Measurements from ENCODE around the gene ZBTB7B. TPM values are rescaled to one million over a fixed set of nuclear protein-coding genes. Genes with fewer than 3 reads are reported as not detected.
A peak's percentile ranks its signal among the peaks of the same experiment; 100 is the strongest.

ZBTB7B gene
- total RNA-seq, 2 donors from 2014 or later, result 30.1 to 34.3 TPM

GRCh38 chr1:155057104-155057503, 54.5 kb downstream of the ZBTB7B start:
- TF ChIP-seq POLR2A (IDR thresholded peaks at IDR 0.05) (no peak), CTCF (IDR thresholded peaks at IDR 0.05) (no peak)
- ATAC-seq (no peak), DNase-seq (no peak)
- H3K27me3 ChIP-seq, result no peaks in the 10 kb centered on the region
- no peak overlapping the region for H3K4me3 ChIP-seq
- no peaks in the 10 kb centered on the region for H3K36me3 ChIP-seq (replicated peaks in 1 of 2; ENCODE audit: insufficient read depth in 1 of 2, low read depth in 2 of 2)
- no peak overlapping the region for H3K27ac ChIP-seq
- WGBS, 2 donors, result 87 to 96% methylated on average over 8 of the region's 8 CpGs
- H3K4me1 ChIP-seq, result peaks cover 17% of the 10 kb centered on the region
- intact Hi-C loops (cut with DNase I), result no loop called here
- no peaks in the 10 kb centered on the region for H3K9me3 ChIP-seq

GRCh38 chr1:155057788-155058211, 55.2 kb downstream of the ZBTB7B start:
- Histone ChIP-seq H3K4me1 (peaks cover 17% of the 10 kb centered on the region), H3K27ac (no peak overlapping the region), H3K9me3 (no peaks in the 10 kb centered on the region), H3K27me3 (no peaks in the 10 kb centered on the region), H3K36me3 (replicated peaks in 1 of 2; ENCODE audit: insufficient read depth in 1 of 2, low read depth in 2 of 2) (no peaks in the 10 kb centered on the region), H3K4me3 (no peak overlapping the region)
- no peak for DNase-seq
- no peak for TF ChIP-seq CTCF (IDR thresholded peaks at IDR 0.05)
- no peak for TF ChIP-seq POLR2A (IDR thresholded peaks at IDR 0.05)
- ATAC-seq, result no peak
- 92 to 93% methylated on average over 3 to 13 of the region's 13 CpGs for WGBS, 2 donors
- intact Hi-C loops (cut with DNase I), result no loop called here

- Histone ChIP-seq H3K36me3 (replicated peaks in 1 of 2; ENCODE audit: insufficient read depth in 1 of 2, low read depth in 2 of 2) (no peaks in the 10 kb centered on the region), H3K4me3 (no peak overlapping the region), H3K27me3 (no peaks in the 10 kb centered on the region), H3K4me1 (peaks cover 35% of the 10 kb centered on the region), H3K9me3 (no peaks in the 10 kb centered on the region), H3K27ac (no peak overlapping the region)
- TF ChIP-seq POLR2A (IDR thresholded peaks at IDR 0.05), result no peak
- no peak for TF ChIP-seq CTCF (IDR thresholded peaks at IDR 0.05)
- intact Hi-C loops (cut with DNase I), result no loop called here
- ATAC-seq, result no peak
- WGBS, 2 donors, result 79 to 93% methylated on average over 2 to 7 of the region's 8 CpGs
- no peak for DNase-seq
Measured at GRCh38 chr1:155060736-155061135, 58.1 kb downstream of the ZBTB7B start.

- intact Hi-C loops (cut with DNase I), result no loop called here
Measured at GRCh38 chr1:155061381-155062150, 59.0 kb downstream of the ZBTB7B start.

More at GRCh38 chr1:155061381-155062150, 59.0 kb downstream of the ZBTB7B start:
- no peaks in the 10 kb centered on the region for H3K9me3 ChIP-seq
- no peak overlapping the region for H3K27ac ChIP-seq
- TF ChIP-seq POLR2A (IDR thresholded peaks at IDR 0.05) (no peak), CTCF (IDR thresholded peaks at IDR 0.05) (peak; percentile 94 to 99 (median 96))
- H3K4me3 ChIP-seq, result no peak overlapping the region
- WGBS, 2 donors, result 25 to 27% methylated on average over 12 to 21 of the region's 21 CpGs
- ATAC-seq (peak; percentile 54), DNase-seq (peak; percentile 87 to 91 (median 90))
- peaks cover 35% of the 10 kb centered on the region for H3K4me1 ChIP-seq
- no peaks in the 10 kb centered on the region for H3K27me3 ChIP-seq
- H3K36me3 ChIP-seq (replicated peaks in 1 of 2; ENCODE audit: insufficient read depth in 1 of 2, low read depth in 2 of 2), result no peaks in the 10 kb centered on the region

Data from body of pancreas (tissue), 4 donors.